CD4-positive, alpha-beta T cell treated with Interleukin-15 for 4 hours (primary cell): ENCODE results near the gene SYF2.

Experiments
- DNase-seq: peaks from one replicate; pipeline ENCODE4 v3.0.0-alpha.2; 2020; ENCODE audit warnings: low spot score

SYF2 gene

GRCh38 chr1:25183126-25183980 lies 48.9 kb downstream of the SYF2 start:
- no peak for DNase-seq

- DNase-seq = no peak
These were observed 49.7 kb downstream of the SYF2 start for GRCh38 chr1:25182629-25183028.

- DNase-seq = no peak
These were observed 51.3 kb downstream of the SYF2 start for GRCh38 chr1:25180996-25181395.

GRCh38 chr1:25178917-25179561 lies 53.3 kb downstream of the SYF2 start:
- DNase-seq = no peak

GRCh38 chr1:25174730-25175612 lies 57.3 kb downstream of the SYF2 start:
- no peak for DNase-seq

- no peak for DNase-seq
These were observed 58.0 kb downstream of the SYF2 start for GRCh38 chr1:25174363-25174729.

GRCh38 chr1:25173809-25174340 lies 58.4 kb downstream of the SYF2 start:
- no peak for DNase-seq
